GM18951 (cell line): ENCODE results near the gene DNAJB6.

ENCODE experiments used
- POLR2A ChIP-seq: IDR thresholded peaks from 4 replicates; pipeline ENCODE4 v1.6.1; 2011; ENCODE audit warnings: mild to moderate bottlenecking; ENCODE audit not compliant: insufficient read length, insufficient read depth; ENCODE audit errors: extremely low read depth
- in situ Hi-C: fragments of 300-500 bp; cut with MboI; formaldehyde crosslinking; loops from one replicate; pipeline ENCODE4 v1.12.0; 2022; ENCODE audit warnings: low sequenced_read_pairs, mixed read lengths, inconsistent platforms; ENCODE audit not compliant: unreplicated experiment

Gene DNAJB6

GRCh38 chr7:157430721-157431120 lies 93.9 kb downstream of the DNAJB6 start:
- TF ChIP-seq POLR2A: no peak
- in situ Hi-C loops: no loop called here

DNA sequence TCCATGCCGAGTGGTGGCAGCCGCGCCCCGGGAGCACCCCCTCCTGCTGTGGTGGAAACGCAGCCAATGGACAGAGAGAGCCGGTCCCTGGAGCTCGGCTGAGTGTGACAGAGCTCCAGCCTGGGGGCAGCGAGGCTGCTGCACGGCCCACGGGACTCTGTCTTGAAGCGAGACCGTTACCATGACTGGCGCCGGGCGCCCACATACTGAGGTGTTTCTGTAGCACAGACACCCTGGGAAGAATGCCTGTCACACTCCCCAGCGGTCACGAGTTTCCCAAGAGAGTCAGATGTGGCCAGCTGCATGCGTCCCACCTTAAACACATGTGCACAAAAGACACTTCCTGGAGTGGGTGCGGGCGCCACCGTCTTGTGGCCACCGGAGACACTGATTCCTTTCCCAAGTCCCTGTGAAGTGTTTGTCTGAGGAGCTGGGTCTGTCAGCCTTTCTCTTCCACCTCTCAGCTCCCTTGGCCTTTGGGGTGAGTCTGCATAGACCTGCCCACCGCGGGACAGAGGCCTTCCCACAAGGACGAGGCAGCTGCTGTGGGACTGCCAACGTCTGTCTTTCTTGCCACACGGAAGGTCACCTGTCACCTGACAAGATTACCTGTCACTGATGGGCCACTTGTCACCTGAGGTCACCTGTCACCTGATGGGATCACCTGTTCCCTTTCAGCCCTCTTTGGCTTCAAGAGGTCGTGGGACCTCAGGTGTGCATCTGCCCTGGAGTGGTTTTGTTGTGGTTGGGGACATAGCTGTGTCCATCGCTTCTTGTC lies 94.6 kb downstream of the DNAJB6 start:
- no peak for TF ChIP-seq POLR2A
- in situ Hi-C loops: no loop called here

DNA sequence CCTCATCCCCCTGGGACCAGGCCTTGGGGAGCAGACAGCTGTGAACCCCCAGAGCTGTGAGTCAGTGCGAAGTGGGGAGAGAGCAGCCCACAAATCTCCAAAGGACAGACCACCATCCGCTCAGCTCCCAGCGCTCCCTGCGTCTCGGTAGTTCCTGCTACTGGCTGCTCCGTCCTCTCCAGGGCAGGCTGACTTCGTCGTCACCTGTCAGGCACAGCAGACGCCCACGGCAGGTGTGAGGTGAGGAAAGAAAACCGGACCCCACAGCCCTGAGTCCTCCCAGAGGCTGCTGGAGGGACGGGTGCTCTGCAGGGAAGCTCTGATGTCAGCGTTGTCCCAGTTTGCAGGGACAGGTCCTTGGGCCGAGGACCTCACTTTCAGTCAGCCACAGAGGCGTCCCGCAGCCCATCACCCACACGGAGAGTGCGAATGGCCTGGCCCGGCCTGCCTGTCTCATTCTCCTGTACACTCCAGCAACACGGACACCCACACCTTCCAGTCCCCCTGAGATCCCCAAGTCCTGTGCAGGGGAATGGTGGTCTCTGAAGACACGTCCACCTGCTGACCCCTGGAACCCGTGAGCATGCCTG lies 95.2 kb downstream of the DNAJB6 start:
- no peak for TF ChIP-seq POLR2A
- in situ Hi-C loops: no loop called here

DNA sequence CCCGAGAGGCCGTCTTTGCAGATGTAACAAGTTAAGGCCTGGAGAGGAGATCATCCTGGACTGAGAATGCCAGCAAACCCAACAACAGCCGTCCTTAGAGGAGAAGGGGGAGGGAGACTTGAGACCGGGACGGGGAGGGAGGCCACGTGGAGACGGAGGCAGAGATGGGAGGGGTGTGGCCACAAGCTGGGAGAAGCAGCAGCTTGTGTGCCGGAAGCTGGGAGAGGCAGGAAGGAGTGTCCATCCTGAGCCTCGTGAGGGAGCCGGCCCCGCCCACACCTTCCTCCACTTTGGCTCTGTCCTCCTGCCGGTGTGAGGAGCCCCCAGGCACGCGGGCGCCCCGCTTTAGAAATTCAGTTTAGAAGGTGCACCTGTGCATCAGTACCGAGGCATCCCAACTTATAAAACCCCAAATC lies 95.7 kb downstream of the DNAJB6 start:
- no peak for TF ChIP-seq POLR2A
- in situ Hi-C loops: no loop called here

DNA sequence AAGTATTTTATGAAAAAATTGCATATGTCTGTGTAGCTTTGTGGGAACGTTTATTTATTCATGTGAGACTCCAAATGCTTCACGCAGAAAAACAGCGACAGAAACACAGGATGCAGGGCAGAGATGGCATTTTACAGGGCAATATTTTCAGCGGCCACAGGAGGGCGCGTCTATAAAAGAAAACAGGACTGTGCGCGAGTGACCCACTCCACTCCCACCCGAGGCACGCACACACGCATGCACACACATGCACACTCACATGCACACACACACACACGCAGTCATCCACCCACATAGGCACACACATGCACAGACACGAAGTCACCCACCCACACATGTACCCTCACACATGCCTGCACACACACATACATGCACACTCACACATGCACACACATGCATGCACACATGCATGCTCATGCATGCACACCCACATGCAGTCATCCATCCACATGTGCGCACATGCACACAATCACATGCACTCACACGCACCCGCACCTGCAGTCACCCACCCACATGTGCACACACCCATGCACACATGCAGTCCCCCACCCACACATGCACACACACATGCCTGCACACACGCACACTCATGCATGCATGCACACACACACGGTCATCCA lies 96.3 kb downstream of the DNAJB6 start:
- in situ Hi-C loops: no loop called here
- no peak for TF ChIP-seq POLR2A

DNA sequence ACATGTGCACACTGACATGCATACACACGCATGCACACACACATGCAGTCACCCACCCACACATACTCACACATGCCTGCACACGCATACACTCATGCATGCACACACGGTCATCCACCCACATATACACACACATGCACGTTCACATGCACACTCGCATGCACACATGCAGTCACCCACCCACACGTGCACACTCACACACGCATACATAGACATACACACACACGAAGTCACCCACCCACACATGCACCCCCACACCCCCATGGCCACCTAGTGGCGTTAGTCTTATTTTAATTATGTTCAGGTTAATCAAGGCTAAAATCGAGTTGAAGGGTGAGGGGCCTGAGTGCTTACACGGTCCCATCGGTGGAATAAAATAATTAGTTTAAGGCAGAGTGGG lies 96.8 kb downstream of the DNAJB6 start:
- in situ Hi-C loops: no loop called here
- no peak for TF ChIP-seq POLR2A

DNA sequence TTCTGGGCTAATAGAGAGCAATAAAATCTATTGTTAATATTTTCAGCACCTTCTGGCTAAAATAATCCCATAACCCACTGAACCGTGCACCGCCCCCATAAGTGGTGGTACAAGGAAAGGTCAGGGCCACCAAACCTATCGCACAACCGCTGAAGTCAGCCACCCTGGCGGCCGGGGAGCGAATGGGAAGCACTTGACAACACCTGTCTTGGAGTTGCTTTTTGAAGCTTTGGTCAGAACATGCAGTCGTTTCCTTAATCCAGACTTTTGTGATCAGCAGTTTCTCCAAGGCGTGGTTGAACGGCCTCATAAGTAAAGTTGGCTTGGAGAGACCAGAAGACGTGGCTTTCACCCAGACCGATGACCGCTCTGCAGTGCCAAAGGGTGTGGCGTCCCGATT lies 97.4 kb downstream of the DNAJB6 start:
- in situ Hi-C loops: no loop called here
- TF ChIP-seq POLR2A: no peak

- TF ChIP-seq POLR2A: no peak
- in situ Hi-C loops: no loop called here
Measured at GRCh38 chr7:157434701-157435100, 97.9 kb downstream of the DNAJB6 start.

DNA sequence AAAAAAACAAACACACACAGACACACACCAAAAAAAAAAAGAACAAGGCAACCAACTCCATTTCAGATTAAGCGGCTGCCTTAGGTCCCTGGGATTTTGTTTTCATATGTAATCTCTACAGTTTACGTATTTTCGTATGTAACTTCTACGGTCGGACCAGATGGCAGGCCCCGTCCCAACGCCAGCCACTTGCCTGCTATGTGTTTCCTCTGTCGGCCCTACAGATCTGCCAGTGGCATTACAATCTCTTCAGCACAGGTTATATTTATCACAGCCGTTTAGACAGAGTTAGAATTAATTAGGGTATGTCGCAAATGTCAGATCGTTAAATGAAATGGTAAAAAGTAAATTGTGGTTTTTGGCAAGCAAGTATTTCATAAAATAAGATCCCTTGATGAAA lies 99.3 kb downstream of the DNAJB6 start:
- in situ Hi-C loops: no loop called here

GRCh38 chr7:157436763-157437480 lies 100.1 kb downstream of the DNAJB6 start:
- TF ChIP-seq POLR2A: no peak
- in situ Hi-C loops: no loop called here

More for the DNA sequence above, 99.3 kb downstream of the DNAJB6 start:
- no peak for TF ChIP-seq POLR2A

DNA sequence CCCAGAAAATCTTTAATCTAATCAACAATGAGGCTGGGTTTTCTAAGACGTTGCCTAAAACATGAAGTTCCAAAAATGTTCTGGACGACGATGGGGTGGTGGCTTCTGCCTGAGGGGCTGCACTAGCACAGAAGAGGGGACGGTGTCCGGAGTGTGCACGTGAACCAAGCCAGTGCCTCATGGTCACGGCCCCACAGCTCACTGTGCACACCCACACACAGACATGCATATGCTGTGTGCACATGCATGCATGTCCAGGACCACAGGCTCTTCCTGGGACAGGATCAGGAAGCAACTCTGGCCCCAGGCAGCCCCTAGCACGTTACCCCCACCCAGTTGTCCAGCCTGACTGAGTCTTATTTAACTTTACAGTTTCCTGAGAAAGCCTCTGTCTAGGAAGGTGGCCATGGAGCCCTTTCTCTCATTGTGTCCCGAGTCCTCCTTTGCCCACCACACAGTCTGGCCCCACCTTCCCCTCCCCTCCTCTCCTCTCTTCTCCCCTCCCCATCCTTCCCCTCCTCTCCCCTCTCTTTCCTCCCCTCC lies 100.8 kb downstream of the DNAJB6 start:
- in situ Hi-C loops: no loop called here
- TF ChIP-seq POLR2A: no peak

DNA sequence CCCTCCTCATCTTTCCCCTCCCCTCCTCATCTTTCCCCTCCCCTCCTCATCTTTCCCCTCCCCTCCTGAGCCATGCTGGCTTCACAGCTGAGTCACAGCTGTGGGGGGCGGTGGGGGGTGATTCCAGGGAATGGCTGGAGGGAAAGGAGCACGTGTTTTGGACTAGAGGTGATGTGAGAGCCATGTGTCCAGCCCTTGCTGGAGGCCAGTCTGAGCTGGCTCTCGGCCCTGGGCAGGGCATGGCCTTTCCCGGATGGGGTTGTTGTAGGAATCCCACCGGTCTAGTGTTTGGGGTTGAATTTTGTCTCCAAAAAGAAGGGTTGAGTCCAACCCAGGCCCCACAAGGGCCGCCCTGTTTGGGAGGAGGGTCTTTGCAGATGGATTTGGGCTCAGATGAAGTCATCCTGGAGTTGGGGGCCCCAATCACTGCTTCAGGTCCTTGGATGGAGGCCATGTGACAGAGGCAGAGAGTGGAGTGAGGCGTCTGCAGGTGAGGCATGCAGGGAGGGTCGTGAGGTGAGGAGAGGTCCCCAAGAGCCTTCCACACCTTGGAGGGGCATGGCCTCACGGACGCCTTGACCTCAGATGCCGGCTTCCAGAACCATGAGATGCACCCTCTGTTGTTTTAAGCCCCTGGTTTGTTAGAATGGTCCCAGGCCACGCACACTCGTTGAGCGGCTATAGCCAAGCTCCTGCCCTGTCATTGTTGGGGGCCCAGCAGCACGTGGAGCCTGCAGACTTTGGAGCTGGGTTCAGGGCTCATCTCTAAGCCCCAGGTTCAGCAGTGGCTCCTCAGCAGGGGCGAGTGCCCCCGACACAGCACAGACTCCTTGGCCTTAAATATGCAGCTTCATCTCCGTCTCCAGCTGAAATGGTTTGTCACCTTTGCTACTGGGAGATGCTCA lies 101.6 kb downstream of the DNAJB6 start:
- in situ Hi-C loops: no loop called here

More for the DNA sequence above, 101.6 kb downstream of the DNAJB6 start:
- TF ChIP-seq POLR2A: no peak
